Measurements from ENCODE around the gene RGS6. TPM values are rescaled to one million over a fixed set of nuclear protein-coding genes. Genes with fewer than 3 reads are reported as not detected.

RGS6 gene
- total and polyA plus RNA-seq, 2 donors (not counting 1 experiment from before 2014, with no cell fraction given), result not detected

GRCh38 chr14:72236629-72237028 is 304.4 kb downstream of the RGS6 start:
- H3K4me2 ChIP-seq (ENCODE audit: extremely low read depth, insufficient read depth, low read length), result no peak overlapping the region
- H3K27ac ChIP-seq (ENCODE audit: insufficient read depth, low read length), result no peak overlapping the region
- H3K36me3 ChIP-seq (ENCODE audit: control insufficient read depth, insufficient read depth, low read length), result no peaks in the 10 kb centered on the region
- H4K20me1 ChIP-seq (ENCODE audit: control insufficient read depth, extremely low read depth, insufficient read depth, low read length), result no peaks in the 10 kb centered on the region
- H3K4me1 ChIP-seq (ENCODE audit: control insufficient read depth, extremely low read depth, insufficient read depth, low read length), result no peaks in the 10 kb centered on the region
- no peaks in the 10 kb centered on the region for H3K9me3 ChIP-seq (ENCODE audit: control insufficient read depth, insufficient read depth, low read depth, low read length)
- no peak for DNase-seq (ENCODE audit: low read depth in 2 of 2)
- no peak overlapping the region for H3K4me3 ChIP-seq (replicated peaks in 1 of 4; ENCODE audit: control extremely low read depth in 1 of 4, insufficient read depth in 1 of 4, low read depth in 3 of 4, low read length in 4 of 4)
- no peaks in the 10 kb centered on the region for H3K27me3 ChIP-seq (ENCODE audit: control insufficient read depth, insufficient read depth, low read length)
- no peaks in the 10 kb centered on the region for H3K79me2 ChIP-seq (ENCODE audit: control insufficient read depth, insufficient read depth, low read length)
- TF ChIP-seq, protein P1, sequence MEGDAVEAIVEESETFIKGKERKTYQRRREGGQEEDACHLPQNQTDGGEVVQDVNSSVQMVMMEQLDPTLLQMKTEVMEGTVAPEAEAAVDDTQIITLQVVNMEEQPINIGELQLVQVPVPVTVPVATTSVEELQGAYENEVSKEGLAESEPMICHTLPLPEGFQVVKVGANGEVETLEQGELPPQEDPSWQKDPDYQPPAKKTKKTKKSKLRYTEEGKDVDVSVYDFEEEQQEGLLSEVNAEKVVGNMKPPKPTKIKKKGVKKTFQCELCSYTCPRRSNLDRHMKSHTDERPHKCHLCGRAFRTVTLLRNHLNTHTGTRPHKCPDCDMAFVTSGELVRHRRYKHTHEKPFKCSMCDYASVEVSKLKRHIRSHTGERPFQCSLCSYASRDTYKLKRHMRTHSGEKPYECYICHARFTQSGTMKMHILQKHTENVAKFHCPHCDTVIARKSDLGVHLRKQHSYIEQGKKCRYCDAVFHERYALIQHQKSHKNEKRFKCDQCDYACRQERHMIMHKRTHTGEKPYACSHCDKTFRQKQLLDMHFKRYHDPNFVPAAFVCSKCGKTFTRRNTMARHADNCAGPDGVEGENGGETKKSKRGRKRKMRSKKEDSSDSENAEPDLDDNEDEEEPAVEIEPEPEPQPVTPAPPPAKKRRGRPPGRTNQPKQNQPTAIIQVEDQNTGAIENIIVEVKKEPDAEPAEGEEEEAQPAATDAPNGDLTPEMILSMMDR (conservative IDR thresholded peaks at IDR 0.05 in 1 of 2, IDR thresholded peaks at IDR 0.05 in 1 of 2; ENCODE audit: low read depth in 1 of 2, low read length in 2 of 2), result no peak
- no peak for TF ChIP-seq EZH2 (IDR thresholded peaks at IDR 0.05; ENCODE audit: low read length, missing control alignments)
- no peak overlapping the region for H3K9ac ChIP-seq (ENCODE audit: insufficient read depth, low read length)
- no peak overlapping the region for H2AFZ ChIP-seq (ENCODE audit: low read length)

GRCh38 chr14:72237722-72238666 is 305.8 kb downstream of the RGS6 start:
- H3K4me2 ChIP-seq (ENCODE audit: extremely low read depth, insufficient read depth, low read length), result no peak overlapping the region
- H3K4me1 ChIP-seq (ENCODE audit: control insufficient read depth, extremely low read depth, insufficient read depth, low read length), result no peaks in the 10 kb centered on the region
- no peaks in the 10 kb centered on the region for H3K79me2 ChIP-seq (ENCODE audit: control insufficient read depth, insufficient read depth, low read length)
- H3K27ac ChIP-seq (ENCODE audit: insufficient read depth, low read length), result no peak overlapping the region
- no peaks in the 10 kb centered on the region for H3K27me3 ChIP-seq (ENCODE audit: control insufficient read depth, insufficient read depth, low read length)
- no peaks in the 10 kb centered on the region for H3K9me3 ChIP-seq (ENCODE audit: control insufficient read depth, insufficient read depth, low read depth, low read length)
- no peak overlapping the region for H3K4me3 ChIP-seq (replicated peaks in 1 of 4; ENCODE audit: control extremely low read depth in 1 of 4, insufficient read depth in 1 of 4, low read depth in 3 of 4, low read length in 4 of 4)
- no peak overlapping the region for H2AFZ ChIP-seq (ENCODE audit: low read length)
- no peak overlapping the region for H3K9ac ChIP-seq (ENCODE audit: insufficient read depth, low read length)
- H4K20me1 ChIP-seq (ENCODE audit: control insufficient read depth, extremely low read depth, insufficient read depth, low read length), result no peaks in the 10 kb centered on the region
- no peaks in the 10 kb centered on the region for H3K36me3 ChIP-seq (ENCODE audit: control insufficient read depth, insufficient read depth, low read length)
- TF ChIP-seq, protein P1 (conservative IDR thresholded peaks at IDR 0.05 in 1 of 2, IDR thresholded peaks at IDR 0.05 in 1 of 2; ENCODE audit: low read depth in 1 of 2, low read length in 2 of 2), result no peak
- TF ChIP-seq EZH2 (IDR thresholded peaks at IDR 0.05; ENCODE audit: low read length, missing control alignments), result no peak
- DNase-seq (ENCODE audit: low read depth in 2 of 2), result no peak

DNA sequence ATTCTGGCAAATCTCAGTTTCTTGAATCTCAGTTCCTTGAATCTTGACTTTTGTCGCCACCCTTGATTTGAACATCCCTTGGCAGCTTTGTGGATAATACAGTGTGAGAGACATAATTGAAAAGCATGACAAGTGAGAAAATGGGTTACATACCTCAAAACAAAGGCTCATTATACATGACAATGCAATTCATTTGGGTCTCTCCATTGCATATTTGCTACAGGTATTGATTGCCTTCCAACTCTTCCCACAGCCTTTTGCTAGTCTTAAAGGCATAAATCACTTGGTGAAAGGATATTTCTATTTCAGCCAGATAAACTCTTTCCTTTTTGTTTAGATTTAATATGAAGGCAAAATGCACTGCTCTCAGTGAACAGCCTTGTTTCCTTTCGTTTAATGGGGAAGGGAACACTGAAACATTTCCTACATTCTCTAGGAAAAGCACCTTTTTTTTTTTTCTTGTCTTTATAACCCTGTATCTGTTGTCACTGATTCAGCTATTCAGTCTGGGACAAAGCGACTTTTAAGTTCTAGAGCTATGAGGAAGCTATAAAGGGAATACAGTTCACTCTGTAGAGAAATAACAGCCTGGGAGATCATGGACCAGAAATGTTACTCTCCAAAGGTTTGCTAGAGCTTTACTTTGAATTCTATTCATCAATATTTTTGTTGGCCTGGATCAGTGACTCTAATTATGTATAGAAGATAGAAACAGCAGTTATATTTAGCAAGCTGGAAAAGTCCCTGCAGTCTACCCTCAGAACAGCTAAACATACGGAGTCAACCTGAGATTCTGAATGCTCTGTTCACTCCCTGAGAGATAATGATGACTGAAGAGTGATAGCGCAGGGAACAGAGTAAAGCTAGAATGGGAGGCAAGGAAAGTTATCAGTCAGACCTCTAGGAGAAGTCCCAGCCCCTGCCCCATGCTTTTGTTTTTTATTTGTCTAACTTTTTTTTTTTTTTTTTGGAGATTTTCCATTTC is 311.4 kb downstream of the RGS6 start:
- no peaks in the 10 kb centered on the region for H3K4me1 ChIP-seq (ENCODE audit: control insufficient read depth, extremely low read depth, insufficient read depth, low read length)
- H2AFZ ChIP-seq (ENCODE audit: low read length), result no peak overlapping the region
- no peaks in the 10 kb centered on the region for H4K20me1 ChIP-seq (ENCODE audit: control insufficient read depth, extremely low read depth, insufficient read depth, low read length)
- H3K9ac ChIP-seq (ENCODE audit: insufficient read depth, low read length), result no peak overlapping the region
- DNase-seq (ENCODE audit: low read depth in 2 of 2), result no peak
- no peak overlapping the region for H3K4me3 ChIP-seq (replicated peaks in 1 of 4; ENCODE audit: control extremely low read depth in 1 of 4, insufficient read depth in 1 of 4, low read depth in 3 of 4, low read length in 4 of 4)
- no peaks in the 10 kb centered on the region for H3K79me2 ChIP-seq (ENCODE audit: control insufficient read depth, insufficient read depth, low read length)
- H3K27me3 ChIP-seq (ENCODE audit: control insufficient read depth, insufficient read depth, low read length), result no peaks in the 10 kb centered on the region
- no peak overlapping the region for H3K4me2 ChIP-seq (ENCODE audit: extremely low read depth, insufficient read depth, low read length)
- no peak for TF ChIP-seq EZH2 (IDR thresholded peaks at IDR 0.05; ENCODE audit: low read length, missing control alignments)
- TF ChIP-seq, protein P1 (conservative IDR thresholded peaks at IDR 0.05 in 1 of 2, IDR thresholded peaks at IDR 0.05 in 1 of 2; ENCODE audit: low read depth in 1 of 2, low read length in 2 of 2), result no peak
- no peak overlapping the region for H3K27ac ChIP-seq (ENCODE audit: insufficient read depth, low read length)
- H3K9me3 ChIP-seq (ENCODE audit: control insufficient read depth, insufficient read depth, low read depth, low read length), result no peaks in the 10 kb centered on the region
- H3K36me3 ChIP-seq (ENCODE audit: control insufficient read depth, insufficient read depth, low read length), result no peaks in the 10 kb centered on the region

All from fibroblast of lung (primary cell).